ENCODE data around the gene INSYN2B. TPM values are rescaled to one million over a fixed set of nuclear protein-coding genes. Genes with fewer than 3 reads are reported as not detected.
A peak's percentile ranks its signal among the peaks of the same experiment; 100 is the strongest.

Gene INSYN2B
- total and polyA plus RNA-seq, 2 experiments from 2014 or later = 1.5 TPM; not detected in 1

- no peaks in the 10 kb centered on the region for H3K4me1 ChIP-seq (ENCODE audit: insufficient read depth)
- TF ChIP-seq EZH2phosphoT487 (IDR thresholded peaks at IDR 0.05; ENCODE audit: low read depth, severe bottlenecking, unreplicated experiment) = no peak
- TF ChIP-seq EZH2 (IDR thresholded peaks at IDR 0.05; ENCODE audit: borderline replicate concordance) = no peak
- no peak for TF ChIP-seq CTCF (IDR thresholded peaks at IDR 0.05; ENCODE audit: poor library complexity)
- no peaks in the 10 kb centered on the region for H4K20me1 ChIP-seq (ENCODE audit: insufficient read depth, poor library complexity, severe bottlenecking)
- WGBS (ENCODE audit: low lambda C conversion rate, missing lambda C conversion rate) = 89% methylated on average over 5 of the region's 5 CpGs
- H3K4me3 ChIP-seq = no peak overlapping the region
- no peak overlapping the region for H2AFZ ChIP-seq
- DNase-seq (ENCODE audit: low spot score) = no peak
- no peaks in the 10 kb centered on the region for H3K9me2 ChIP-seq (replicated peaks; ENCODE audit: insufficient read depth)
- H3K4me2 ChIP-seq = no peak overlapping the region
- H3K27ac ChIP-seq = no peak overlapping the region
- H3K9me3 ChIP-seq (ENCODE audit: low read depth) = no peaks in the 10 kb centered on the region
- H3K27me3 ChIP-seq = no peaks in the 10 kb centered on the region
- no peaks in the 10 kb centered on the region for H3K36me3 ChIP-seq (replicated peaks; ENCODE audit: insufficient read depth, low read depth)
- no peaks in the 10 kb centered on the region for H3K79me2 ChIP-seq
Measured at GRCh38 chr5:169946743-169947295, 33.5 kb downstream of the INSYN2B start.

GRCh38 chr5:169945831-169946261 lies 34.4 kb downstream of the INSYN2B start:
- DNase-seq (ENCODE audit: low spot score) = peak; percentile 58
- TF ChIP-seq EZH2 (IDR thresholded peaks at IDR 0.05; ENCODE audit: borderline replicate concordance) (no peak), EZH2phosphoT487 (IDR thresholded peaks at IDR 0.05; ENCODE audit: low read depth, severe bottlenecking, unreplicated experiment) (no peak)

GRCh38 chr5:169944922-169945680 lies 35.2 kb downstream of the INSYN2B start:
- no peak overlapping the region for H3K4me2 ChIP-seq

More at GRCh38 chr5:169945831-169946261, 34.4 kb downstream of the INSYN2B start:
- Histone ChIP-seq H3K9me3 (ENCODE audit: low read depth) (no peaks in the 10 kb centered on the region), H3K27me3 (no peaks in the 10 kb centered on the region), H3K27ac (no peak overlapping the region), H3K79me2 (no peaks in the 10 kb centered on the region), H3K36me3 (replicated peaks; ENCODE audit: insufficient read depth, low read depth) (no peaks in the 10 kb centered on the region), H3K4me1 (ENCODE audit: insufficient read depth) (no peaks in the 10 kb centered on the region), H3K4me2 (no peak overlapping the region), H3K9me2 (replicated peaks; ENCODE audit: insufficient read depth) (no peaks in the 10 kb centered on the region), H4K20me1 (ENCODE audit: insufficient read depth, poor library complexity, severe bottlenecking) (no peaks in the 10 kb centered on the region), H3K4me3 (no peak overlapping the region), H2AFZ (peak overlapping the region; percentile 2)
- 32% methylated on average over 3 of the region's 3 CpGs for WGBS (ENCODE audit: low lambda C conversion rate, missing lambda C conversion rate)

More at GRCh38 chr5:169944922-169945680, 35.2 kb downstream of the INSYN2B start:
- WGBS (ENCODE audit: low lambda C conversion rate, missing lambda C conversion rate) = 78% methylated on average over 8 of the region's 8 CpGs
- Histone ChIP-seq H3K36me3 (replicated peaks; ENCODE audit: insufficient read depth, low read depth) (no peaks in the 10 kb centered on the region), H2AFZ (no peak overlapping the region), H3K9me2 (replicated peaks; ENCODE audit: insufficient read depth) (no peaks in the 10 kb centered on the region), H3K9me3 (ENCODE audit: low read depth) (no peaks in the 10 kb centered on the region), H3K4me1 (ENCODE audit: insufficient read depth) (no peaks in the 10 kb centered on the region), H3K27me3 (no peaks in the 10 kb centered on the region), H3K4me3 (no peak overlapping the region), H3K79me2 (no peaks in the 10 kb centered on the region), H3K27ac (no peak overlapping the region), H4K20me1 (ENCODE audit: insufficient read depth, poor library complexity, severe bottlenecking) (no peaks in the 10 kb centered on the region)
- TF ChIP-seq EZH2phosphoT487 (IDR thresholded peaks at IDR 0.05; ENCODE audit: low read depth, severe bottlenecking, unreplicated experiment) (no peak), EZH2 (IDR thresholded peaks at IDR 0.05; ENCODE audit: borderline replicate concordance) (no peak), CTCF (IDR thresholded peaks at IDR 0.05; ENCODE audit: poor library complexity) (no peak)
- no peak for DNase-seq (ENCODE audit: low spot score)

All from hepatocyte (in vitro differentiated cells).